ENCODE measurements around the gene CTNNA2.
A peak's percentile ranks its signal among the peaks of the same experiment; 100 is the strongest.

Gene CTNNA2

DNA sequence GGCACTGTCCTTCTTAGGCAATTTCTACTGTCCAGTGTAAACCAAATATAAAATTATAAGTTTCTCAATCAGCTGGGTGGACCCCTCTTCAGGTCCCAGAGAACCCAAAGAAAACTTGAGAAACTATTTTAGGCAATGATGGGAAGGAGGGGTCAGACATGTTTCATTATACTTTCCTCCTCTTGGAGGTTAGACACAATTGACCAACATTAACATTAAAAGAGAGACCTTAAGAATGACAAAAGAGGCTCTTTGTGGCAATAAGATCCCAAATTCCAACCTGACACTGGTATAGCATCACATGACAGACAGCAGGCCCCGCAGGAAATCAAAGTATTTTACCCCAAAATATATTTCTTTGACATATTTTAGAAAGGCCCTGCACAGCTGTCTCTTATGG, 718.6 kb downstream of the CTNNA2 start:
- no peak overlapping the region for H2BK120ac ChIP-seq (ENCODE audit: low read depth, low read length)

DNA sequence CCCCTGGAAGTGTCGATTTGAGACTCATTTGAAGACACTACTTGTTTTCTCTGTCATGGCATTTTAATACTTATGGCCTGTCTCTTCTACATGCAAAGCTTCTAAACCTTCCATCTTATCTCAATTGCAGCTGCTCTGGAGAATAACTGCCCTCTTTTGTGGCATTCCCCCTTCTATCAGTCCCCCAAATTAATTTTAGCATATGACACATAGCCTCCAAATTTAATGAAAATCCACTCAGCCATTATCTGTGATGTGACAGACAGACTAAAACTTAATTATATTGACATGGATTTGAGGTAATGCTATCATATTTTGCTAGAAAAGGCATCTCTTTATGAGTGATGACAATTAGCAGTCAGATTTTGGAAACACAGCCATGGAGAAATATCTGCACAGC, 720.5 kb downstream of the CTNNA2 start:
- Histone ChIP-seq H2BK120ac (ENCODE audit: low read depth, low read length) (no peak overlapping the region), H3K4me3 (ENCODE audit: low read length in 2 of 2) (no peak overlapping the region), H2BK12ac (ENCODE audit: low read length) (no peak overlapping the region), H2BK15ac (ENCODE audit: low read length) (no peak overlapping the region), H3K4me1 (ENCODE audit: control insufficient read depth in 2 of 2, insufficient read depth in 1 of 2, low read depth in 1 of 2, low read length in 2 of 2) (no peaks in the 10 kb centered on the region), H4K91ac (ENCODE audit: low read depth, low read length, poor library complexity) (no peak overlapping the region), H3K18ac (ENCODE audit: low read length) (no peak overlapping the region), H3K27ac (replicated peaks; ENCODE audit: low read length) (no peak overlapping the region), H3K4ac (ENCODE audit: low read length) (no peak overlapping the region), H2AK5ac (ENCODE audit: low read depth, low read length) (no peak overlapping the region), H3K9ac (ENCODE audit: low read depth, low read length, poor library complexity) (no peak overlapping the region), H2BK5ac (ENCODE audit: low read length) (no peak overlapping the region), H3K27me3 (ENCODE audit: control insufficient read depth in 3 of 3, insufficient read depth in 3 of 3, low read depth in 1 of 3, low read length in 3 of 3) (no peaks in the 10 kb centered on the region), H4K8ac (ENCODE audit: low read depth, low read length) (no peak overlapping the region), H3K79me1 (ENCODE audit: low read depth, low read length) (no peaks in the 10 kb centered on the region), H3K36me3 (replicated peaks in 1 of 2; ENCODE audit: control insufficient read depth in 2 of 2, insufficient read depth in 2 of 2, low read length in 2 of 2) (no peaks in the 10 kb centered on the region), H2AFZ (ENCODE audit: low read length) (no peak overlapping the region), H3K4me2 (ENCODE audit: insufficient read depth, low read length, poor library complexity, severe bottlenecking) (no peak overlapping the region), H3K14ac (ENCODE audit: low read length) (no peak overlapping the region), H3K23ac (ENCODE audit: low read depth, low read length, poor library complexity) (no peak overlapping the region), H3K9me3 (replicated peaks in 1 of 2; ENCODE audit: control insufficient read depth in 2 of 2, insufficient read depth in 1 of 2, low read depth in 1 of 2, low read length in 2 of 2) (no peaks in the 10 kb centered on the region)
- WGBS, 2 donors (ENCODE audit: extremely low coverage in 2 of 2, insufficient read length in 2 of 2, insufficient replicate concordance in 1 of 2): no CpG with 5 or more reads among the region's 1 CpG
- no peak for DNase-seq (ENCODE audit: low spot score)

More for the DNA sequence above, 718.6 kb downstream of the CTNNA2 start:
- no peaks in the 10 kb centered on the region for H3K36me3 ChIP-seq (replicated peaks in 1 of 2; ENCODE audit: control insufficient read depth in 2 of 2, insufficient read depth in 2 of 2, low read length in 2 of 2)
- no peak overlapping the region for H3K27ac ChIP-seq (replicated peaks; ENCODE audit: low read length)
- H3K27me3 ChIP-seq (ENCODE audit: control insufficient read depth in 3 of 3, insufficient read depth in 3 of 3, low read depth in 1 of 3, low read length in 3 of 3): no peaks in the 10 kb centered on the region
- H4K8ac ChIP-seq (ENCODE audit: low read depth, low read length): no peak overlapping the region
- H3K4me3 ChIP-seq (ENCODE audit: low read length in 2 of 2): no peak overlapping the region
- H3K23ac ChIP-seq (ENCODE audit: low read depth, low read length, poor library complexity): no peak overlapping the region
- no peaks in the 10 kb centered on the region for H3K9me3 ChIP-seq (replicated peaks in 1 of 2; ENCODE audit: control insufficient read depth in 2 of 2, insufficient read depth in 1 of 2, low read depth in 1 of 2, low read length in 2 of 2)
- H3K4ac ChIP-seq (ENCODE audit: low read length): no peak overlapping the region
- no peak overlapping the region for H3K14ac ChIP-seq (ENCODE audit: low read length)
- H2BK5ac ChIP-seq (ENCODE audit: low read length): no peak overlapping the region
- no peaks in the 10 kb centered on the region for H3K79me1 ChIP-seq (ENCODE audit: low read depth, low read length)
- H2AK5ac ChIP-seq (ENCODE audit: low read depth, low read length): no peak overlapping the region
- no CpG with 5 or more reads among the region's 1 CpG for WGBS, 2 donors (ENCODE audit: extremely low coverage in 2 of 2, insufficient read length in 2 of 2, insufficient replicate concordance in 1 of 2)
- no peak overlapping the region for H3K18ac ChIP-seq (ENCODE audit: low read length)
- no peak overlapping the region for H4K91ac ChIP-seq (ENCODE audit: low read depth, low read length, poor library complexity)
- H2BK12ac ChIP-seq (ENCODE audit: low read length): no peak overlapping the region
- DNase-seq (ENCODE audit: low spot score): no peak
- H2BK15ac ChIP-seq (ENCODE audit: low read length): no peak overlapping the region
- no peak overlapping the region for H3K4me2 ChIP-seq (ENCODE audit: insufficient read depth, low read length, poor library complexity, severe bottlenecking)
- H3K9ac ChIP-seq (ENCODE audit: low read depth, low read length, poor library complexity): no peak overlapping the region
- no peak overlapping the region for H2AFZ ChIP-seq (ENCODE audit: low read length)
- H3K4me1 ChIP-seq (ENCODE audit: control insufficient read depth in 2 of 2, insufficient read depth in 1 of 2, low read depth in 1 of 2, low read length in 2 of 2): no peaks in the 10 kb centered on the region

DNA sequence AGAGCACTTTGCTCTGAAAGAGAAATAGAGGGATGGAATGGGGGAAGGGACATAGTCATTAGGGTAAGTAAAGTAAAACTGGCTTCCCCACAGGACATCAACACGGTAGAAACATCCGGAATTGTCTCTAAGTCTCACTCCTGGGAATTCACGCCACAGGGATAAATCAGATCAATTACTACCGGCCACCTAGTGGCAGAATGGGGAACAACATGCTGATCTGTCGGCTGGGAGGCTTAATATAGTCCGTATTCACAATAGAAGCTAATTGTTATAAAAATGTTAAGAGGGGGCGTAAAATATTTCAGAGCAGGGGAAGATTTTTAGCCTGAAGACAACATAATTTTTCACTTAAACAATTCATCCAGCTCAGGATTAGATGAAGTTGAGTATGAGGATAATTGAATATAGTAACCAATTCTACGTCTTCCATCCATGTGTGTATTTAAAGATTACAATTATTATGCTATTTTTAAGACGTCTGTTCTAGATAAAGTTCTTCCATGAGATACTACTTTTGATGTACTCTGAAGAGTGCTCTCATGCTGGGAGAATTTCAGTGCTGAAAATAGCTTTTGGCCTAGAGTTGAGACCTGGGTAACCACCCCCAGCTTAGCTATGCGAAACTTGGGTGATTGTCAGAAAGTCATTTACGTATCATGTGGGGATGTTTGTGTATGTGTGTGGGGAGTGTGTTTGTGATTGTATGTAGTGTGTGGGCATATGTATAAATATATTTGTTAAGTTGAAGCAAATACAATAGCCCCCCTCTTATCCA, 726.0 kb downstream of the CTNNA2 start:
- Histone ChIP-seq H3K9me3 (replicated peaks in 1 of 2; ENCODE audit: control insufficient read depth in 2 of 2, insufficient read depth in 1 of 2, low read depth in 1 of 2, low read length in 2 of 2) (no peaks in the 10 kb centered on the region), H3K79me1 (ENCODE audit: low read depth, low read length) (no peaks in the 10 kb centered on the region), H3K27me3 (ENCODE audit: control insufficient read depth in 3 of 3, insufficient read depth in 3 of 3, low read depth in 1 of 3, low read length in 3 of 3) (no peaks in the 10 kb centered on the region), H4K91ac (ENCODE audit: low read depth, low read length, poor library complexity) (no peak overlapping the region), H3K36me3 (replicated peaks in 1 of 2; ENCODE audit: control insufficient read depth in 2 of 2, insufficient read depth in 2 of 2, low read length in 2 of 2) (no peaks in the 10 kb centered on the region), H2BK12ac (ENCODE audit: low read length) (no peak overlapping the region), H3K9ac (ENCODE audit: low read depth, low read length, poor library complexity) (no peak overlapping the region), H2BK15ac (ENCODE audit: low read length) (no peak overlapping the region), H3K4me1 (ENCODE audit: control insufficient read depth in 2 of 2, insufficient read depth in 1 of 2, low read depth in 1 of 2, low read length in 2 of 2) (no peaks in the 10 kb centered on the region), H4K8ac (ENCODE audit: low read depth, low read length) (no peak overlapping the region), H2BK5ac (ENCODE audit: low read length) (no peak overlapping the region), H2AFZ (ENCODE audit: low read length) (no peak overlapping the region), H3K4ac (ENCODE audit: low read length) (no peak overlapping the region), H3K14ac (ENCODE audit: low read length) (no peak overlapping the region), H3K4me3 (ENCODE audit: low read length in 2 of 2) (no peak overlapping the region), H3K4me2 (ENCODE audit: insufficient read depth, low read length, poor library complexity, severe bottlenecking) (no peak overlapping the region), H3K18ac (ENCODE audit: low read length) (no peak overlapping the region), H2AK5ac (ENCODE audit: low read depth, low read length) (no peak overlapping the region), H3K23ac (ENCODE audit: low read depth, low read length, poor library complexity) (no peak overlapping the region), H2BK120ac (ENCODE audit: low read depth, low read length) (no peak overlapping the region), H3K27ac (replicated peaks; ENCODE audit: low read length) (no peak overlapping the region)
- peak; percentile 15 for DNase-seq (ENCODE audit: low spot score)
- 100% methylated on average over 1 of the region's 11 CpGs; no CpG with 5 or more reads in 1 of the 2 donors for WGBS, 2 donors (ENCODE audit: extremely low coverage in 2 of 2, insufficient read length in 2 of 2, insufficient replicate concordance in 1 of 2)

DNA sequence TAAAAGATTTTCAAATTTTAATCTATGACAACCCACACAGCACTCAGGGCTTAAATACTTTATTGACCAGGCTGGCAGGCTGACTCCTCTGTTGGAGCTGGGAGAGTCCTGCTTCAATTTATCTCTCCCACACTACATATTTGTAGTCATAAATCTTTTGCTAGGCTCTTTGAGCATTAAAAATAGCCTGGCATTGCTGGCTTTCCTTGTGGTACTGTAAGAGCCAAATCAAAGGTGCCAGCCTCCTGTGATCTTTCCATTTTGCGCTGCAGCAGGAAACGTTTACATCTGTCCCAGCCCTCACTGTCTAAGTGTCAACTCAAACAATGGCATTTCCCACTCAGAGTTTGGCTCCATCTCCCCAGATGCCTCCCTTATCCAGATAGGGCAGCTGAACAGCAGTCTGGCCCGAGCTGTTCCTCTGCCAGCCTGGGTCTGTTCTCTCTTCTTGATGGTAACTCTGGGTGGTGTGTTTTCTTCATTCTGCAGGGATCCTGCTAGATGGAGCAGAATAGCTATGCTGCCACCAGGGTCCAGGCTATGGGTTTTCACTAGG, 729.6 kb downstream of the CTNNA2 start:
- H3K4me2 ChIP-seq (ENCODE audit: insufficient read depth, low read length, poor library complexity, severe bottlenecking): no peak overlapping the region
- no peaks in the 10 kb centered on the region for H3K79me1 ChIP-seq (ENCODE audit: low read depth, low read length)
- H2AFZ ChIP-seq (ENCODE audit: low read length): no peak overlapping the region
- no peak overlapping the region for H2BK5ac ChIP-seq (ENCODE audit: low read length)
- no peak overlapping the region for H3K4me3 ChIP-seq (ENCODE audit: low read length in 2 of 2)
- no peaks in the 10 kb centered on the region for H3K4me1 ChIP-seq (ENCODE audit: control insufficient read depth in 2 of 2, insufficient read depth in 1 of 2, low read depth in 1 of 2, low read length in 2 of 2)
- no peak overlapping the region for H3K18ac ChIP-seq (ENCODE audit: low read length)
- no peak overlapping the region for H2BK120ac ChIP-seq (ENCODE audit: low read depth, low read length)
- H3K36me3 ChIP-seq (replicated peaks in 1 of 2; ENCODE audit: control insufficient read depth in 2 of 2, insufficient read depth in 2 of 2, low read length in 2 of 2): no peaks in the 10 kb centered on the region
- H3K27me3 ChIP-seq (ENCODE audit: control insufficient read depth in 3 of 3, insufficient read depth in 3 of 3, low read depth in 1 of 3, low read length in 3 of 3): no peaks in the 10 kb centered on the region
- no peak for DNase-seq (ENCODE audit: low spot score)
- H3K27ac ChIP-seq (replicated peaks; ENCODE audit: low read length): no peak overlapping the region
- H3K23ac ChIP-seq (ENCODE audit: low read depth, low read length, poor library complexity): no peak overlapping the region
- no peak overlapping the region for H2BK15ac ChIP-seq (ENCODE audit: low read length)
- H3K9ac ChIP-seq (ENCODE audit: low read depth, low read length, poor library complexity): no peak overlapping the region
- H4K91ac ChIP-seq (ENCODE audit: low read depth, low read length, poor library complexity): no peak overlapping the region
- no peak overlapping the region for H4K8ac ChIP-seq (ENCODE audit: low read depth, low read length)
- H3K9me3 ChIP-seq (replicated peaks in 1 of 2; ENCODE audit: control insufficient read depth in 2 of 2, insufficient read depth in 1 of 2, low read depth in 1 of 2, low read length in 2 of 2): no peaks in the 10 kb centered on the region
- H3K14ac ChIP-seq (ENCODE audit: low read length): no peak overlapping the region
- no peak overlapping the region for H3K4ac ChIP-seq (ENCODE audit: low read length)
- no peak overlapping the region for H2BK12ac ChIP-seq (ENCODE audit: low read length)
- H2AK5ac ChIP-seq (ENCODE audit: low read depth, low read length): no peak overlapping the region
- no CpG with 5 or more reads among the region's 3 CpGs for WGBS, 2 donors (ENCODE audit: extremely low coverage in 2 of 2, insufficient read length in 2 of 2, insufficient replicate concordance in 1 of 2)
